H9 (cell line): ENCODE data around the gene FMN1. TPM values are rescaled to one million over a fixed set of nuclear protein-coding genes. Genes with fewer than 3 reads are reported as not detected.

ENCODE experiments used
- DNase-seq: peaks from one replicate; pipeline ENCODE4 v3.0.0-alpha.2; 2017
- H2AFZ ChIP-seq: one replicate; pipeline ENCODE4 v1.6.1; 2013; ENCODE audit warnings: mild to moderate bottlenecking, low read length, control low read depth, moderate library complexity
- H2AK5ac ChIP-seq: 2 replicates; pipeline ENCODE4 v1.6.1; 2013; ENCODE audit warnings: low read length, control low read depth, mixed read lengths; ENCODE audit not compliant: insufficient read length
- H2BK120ac ChIP-seq: one replicate; pipeline ENCODE4 v1.6.1; 2013; ENCODE audit warnings: low read depth, mild to moderate bottlenecking, low read length, control low read depth, inconsistent platforms; ENCODE audit not compliant: poor library complexity, severe bottlenecking
- H2BK12ac ChIP-seq: 2 replicates; pipeline ENCODE4 v1.6.1; 2013; ENCODE audit warnings: low read length, control low read depth, mixed read lengths, low read depth; ENCODE audit not compliant: insufficient read length
- H2BK15ac ChIP-seq: 2 replicates; pipeline ENCODE4 v1.6.1; 2013; ENCODE audit warnings: low read depth, low read length, control low read depth
- H2BK20ac ChIP-seq: one replicate; pipeline ENCODE4 v1.6.1; 2013; ENCODE audit warnings: low read depth, mild to moderate bottlenecking, low read length, control low read depth, inconsistent platforms; ENCODE audit not compliant: poor library complexity, severe bottlenecking
- H2BK5ac ChIP-seq: 2 replicates; pipeline ENCODE4 v1.6.1; 2013; ENCODE audit warnings: low read length, control low read depth, mixed read lengths; ENCODE audit not compliant: insufficient read length
- H3K14ac ChIP-seq: 2 replicates; pipeline ENCODE4 v1.6.1; 2013; ENCODE audit warnings: low read length, control low read depth; ENCODE audit not compliant: insufficient read depth
- H3K18ac ChIP-seq: 2 replicates; pipeline ENCODE4 v1.6.1; 2013; ENCODE audit warnings: low read depth, mild to moderate bottlenecking, mixed read lengths, low read length, control low read depth; ENCODE audit not compliant: insufficient read length
- H3K23ac ChIP-seq: 2 replicates; pipeline ENCODE4 v1.6.1; 2013; ENCODE audit warnings: low read length, control low read depth, mixed read lengths, low read depth; ENCODE audit not compliant: insufficient read length
- H3K23me2 ChIP-seq: 2 replicates; pipeline ENCODE4 v1.6.1; 2013; ENCODE audit warnings: low read depth, mild to moderate bottlenecking, mixed read lengths, low read length, control low read depth; ENCODE audit not compliant: insufficient read length, poor library complexity, severe bottlenecking
- H3K27ac ChIP-seq: 2 replicates; pipeline ENCODE4 v1.5.1; 2013; ENCODE audit warnings: low read length, control low read depth, mixed read lengths, low read depth; ENCODE audit not compliant: insufficient read length
- H3K27me3 ChIP-seq: 2 replicates; pipeline ENCODE4 v1.6.1; 2013; ENCODE audit warnings: low read length, control low read depth, inconsistent platforms; ENCODE audit not compliant: insufficient read depth
- H3K4ac ChIP-seq: 2 replicates; pipeline ENCODE4 v1.6.1; 2013; ENCODE audit warnings: low read depth, mild to moderate bottlenecking, control low read depth, inconsistent platforms, low read length, moderate library complexity
- H3K4me1 ChIP-seq: 2 replicates; pipeline ENCODE4 v1.6.1; 2013; ENCODE audit warnings: low read length, control low read depth, inconsistent platforms; ENCODE audit not compliant: insufficient read depth
- H3K4me2 ChIP-seq: 2 replicates; pipeline ENCODE4 v1.6.1; 2013; ENCODE audit warnings: low read length, control low read depth, mixed read lengths; ENCODE audit not compliant: insufficient read length, insufficient read depth
- H3K56ac ChIP-seq: 2 replicates; pipeline ENCODE4 v1.6.1; 2013; ENCODE audit warnings: low read depth, mild to moderate bottlenecking, mixed read lengths, low read length, control low read depth; ENCODE audit not compliant: insufficient read length
- H3K79me1 ChIP-seq: 2 replicates; pipeline ENCODE4 v1.6.1; 2013; ENCODE audit warnings: low read depth, mild to moderate bottlenecking, moderate library complexity, low read length, control low read depth, inconsistent platforms; ENCODE audit not compliant: insufficient read depth, poor library complexity, severe bottlenecking
- H3K79me2 ChIP-seq: 2 replicates; pipeline ENCODE4 v1.6.1; 2013; ENCODE audit warnings: low read length, control low read depth, inconsistent platforms; ENCODE audit not compliant: insufficient read depth
- H3K9ac ChIP-seq: 2 replicates; pipeline ENCODE4 v1.6.1; 2013; ENCODE audit warnings: low read length, control low read depth, mixed read lengths; ENCODE audit not compliant: insufficient read length; ENCODE audit errors: extremely low read depth
- H3K9me3 ChIP-seq: one replicate; pipeline ENCODE4 v1.6.1; 2013; ENCODE audit warnings: low read depth, low read length, inconsistent platforms; ENCODE audit not compliant: control insufficient read depth
- H3T11ph ChIP-seq: one replicate; pipeline ENCODE4 v1.6.1; 2013; ENCODE audit warnings: mild to moderate bottlenecking, low read length, control low read depth, inconsistent platforms
- H4K20me1 ChIP-seq: one replicate; pipeline ENCODE4 v1.6.1; 2013; ENCODE audit not compliant: control insufficient read depth, insufficient read length, insufficient read depth
- H4K5ac ChIP-seq: 2 replicates; pipeline ENCODE4 v1.6.1; 2013; ENCODE audit warnings: low read depth, mild to moderate bottlenecking, mixed read lengths, low read length, control low read depth; ENCODE audit not compliant: insufficient read length
- H4K8ac ChIP-seq: replicated peaks from 2 replicates; pipeline ENCODE4 v1.6.1; 2013; ENCODE audit warnings: low read length, control low read depth, mixed read lengths, low read depth; ENCODE audit not compliant: insufficient read length
- H4K91ac ChIP-seq: 2 replicates; pipeline ENCODE4 v1.6.1; 2013; ENCODE audit warnings: low read depth, mild to moderate bottlenecking, moderate library complexity, mixed read lengths, low read length, control low read depth; ENCODE audit not compliant: insufficient read length
- H3K27ac Mint-ChIP-seq, 3 experiments: 2 replicates in 2 of 3; 3 replicates in 1 of 3; pipeline ENCODE4 v1.8.0; 2020 to 2021; ENCODE audit warnings: mixed read lengths in 3 of 3, mild to moderate bottlenecking in 1 of 3, moderate library complexity in 1 of 3
- H3K27me3 Mint-ChIP-seq: 2 replicates; pipeline ENCODE4 v1.8.0; 2021; ENCODE audit warnings: low read depth, mild to moderate bottlenecking, moderate library complexity, mixed read lengths
- H3K36me3 Mint-ChIP-seq, 3 experiments: 2 replicates in 2 of 3; 3 replicates in 1 of 3; pipeline ENCODE4 v1.8.0; 2020 to 2021; ENCODE audit warnings: low read depth in 3 of 3, mixed read lengths in 3 of 3; ENCODE audit not compliant: insufficient read depth in 1 of 3
- H3K4me1 Mint-ChIP-seq, 2 experiments: 2 replicates each; pipeline ENCODE4 v1.8.0; 2020; ENCODE audit warnings: mixed read lengths in 2 of 2
- H3K4me3 Mint-ChIP-seq, 2 experiments: 2 replicates in 1 of 2; 3 replicates in 1 of 2; pipeline ENCODE4 v1.8.0; 2020 to 2021; ENCODE audit warnings: mild to moderate bottlenecking in 2 of 2, mixed read lengths in 2 of 2, moderate library complexity in 1 of 2
- H3K9me3 Mint-ChIP-seq, 2 experiments: 2 replicates in 1 of 2; 3 replicates in 1 of 2; pipeline ENCODE4 v1.8.0; 2020; ENCODE audit warnings: mild to moderate bottlenecking in 2 of 2, mixed read lengths in 2 of 2, moderate library complexity in 1 of 2
- CTCF ChIP-seq: fragments of 200-600 bp; sonication (generic); conservative IDR thresholded peaks from 3 replicates; pipeline ENCODE4 v1.8.0; 2021; ENCODE audit warnings: antibody characterized with exemption, mild to moderate bottlenecking
- WGBS: extraction: QIAGEN DNeasy Blood & Tissue Kit; methylation state at CpG from one replicate; pipeline ENCODE4 v1.1.7; 2013; ENCODE audit warnings: missing lambda C conversion rate, low lambda C conversion rate, mixed read lengths; ENCODE audit not compliant: insufficient read length; ENCODE audit errors: extremely low coverage; 5-methylcytosine and 5-hydroxymethylcytosine counted together
- total RNA-seq: library from RNA; stranded (reverse); gene quantifications from 2 replicates; pipeline ENCODE4 v1.2.1, GENCODE V29; 2021

Gene FMN1
- total RNA-seq, 1 experiment from 2014 or later, result 1.9 TPM

GRCh38 chr15:32923176-32923575 lies 271.3 kb downstream of the FMN1 start:
- H3K9me3 Mint-ChIP-seq, result no peaks in the 10 kb centered on the region
- H3K4me1 ChIP-seq, result 0 out of 2 replicates have a peak, but pooled peaks cover 4% of the 10 kb centered on the region
- H3K27me3 Mint-ChIP-seq, result no peaks in the 10 kb centered on the region
- H3K27me3 ChIP-seq, result no peaks in the 10 kb centered on the region
- no peak for TF ChIP-seq CTCF
- H3T11ph ChIP-seq, result no peak overlapping the region
- H3K14ac ChIP-seq, result no peak overlapping the region
- no peak overlapping the region for H4K5ac ChIP-seq
- H4K20me1 ChIP-seq, result no peaks in the 10 kb centered on the region
- WGBS, result no CpG with 5 or more reads among the region's 5 CpGs
- no peak overlapping the region for H4K8ac ChIP-seq
- no peaks in the 10 kb centered on the region for H3K79me1 ChIP-seq
- no peak overlapping the region for H3K23ac ChIP-seq
- H3K4ac ChIP-seq, result no peak overlapping the region
- no peak overlapping the region for H2BK20ac ChIP-seq
- H4K91ac ChIP-seq, result no peak overlapping the region
- H3K4me1 Mint-ChIP-seq, result peaks cover 11 to 17% of the 10 kb centered on the region in 2 experiments
- H3K27ac ChIP-seq, result no peak overlapping the region
- no peak overlapping the region for H2AFZ ChIP-seq
- H3K9ac ChIP-seq, result no peak overlapping the region
- H3K56ac ChIP-seq, result no peak overlapping the region
- no peak overlapping the region for H2AK5ac ChIP-seq
- H2BK15ac ChIP-seq, result no peak overlapping the region
- no peak overlapping the region for H2BK12ac ChIP-seq
- H3K4me3 Mint-ChIP-seq, result no peak overlapping the region
- no peaks in the 10 kb centered on the region for H3K23me2 ChIP-seq
- H2BK120ac ChIP-seq, result no peak overlapping the region
- no peak overlapping the region for H3K18ac ChIP-seq
- no peak overlapping the region for H3K4me2 ChIP-seq
- no peaks in the 10 kb centered on the region for H3K79me2 ChIP-seq
- H2BK5ac ChIP-seq, result no peak overlapping the region
- no peaks in the 10 kb centered on the region for H3K9me3 ChIP-seq
- H3K36me3 Mint-ChIP-seq, result no peaks in the 10 kb centered on the region
- no peak overlapping the region for H3K27ac Mint-ChIP-seq
- no peak for DNase-seq
